HG03135 (cell line): ENCODE results near the gene AGPAT2.
"Not testable (repeated sequence)": the region's sequence is repeated elsewhere in the genome, so short reads cannot be mapped to it uniquely, and the experiment has no call there.

Experiments used
- ATAC-seq: cut with Tn5 transposase; IDR thresholded peaks from one replicate; pipeline ENCODE4 v1.9.1; 2021; ENCODE audit warnings: mild to moderate bottlenecking, moderate library complexity; ENCODE audit not compliant: unreplicated experiment

Gene AGPAT2

DNA sequence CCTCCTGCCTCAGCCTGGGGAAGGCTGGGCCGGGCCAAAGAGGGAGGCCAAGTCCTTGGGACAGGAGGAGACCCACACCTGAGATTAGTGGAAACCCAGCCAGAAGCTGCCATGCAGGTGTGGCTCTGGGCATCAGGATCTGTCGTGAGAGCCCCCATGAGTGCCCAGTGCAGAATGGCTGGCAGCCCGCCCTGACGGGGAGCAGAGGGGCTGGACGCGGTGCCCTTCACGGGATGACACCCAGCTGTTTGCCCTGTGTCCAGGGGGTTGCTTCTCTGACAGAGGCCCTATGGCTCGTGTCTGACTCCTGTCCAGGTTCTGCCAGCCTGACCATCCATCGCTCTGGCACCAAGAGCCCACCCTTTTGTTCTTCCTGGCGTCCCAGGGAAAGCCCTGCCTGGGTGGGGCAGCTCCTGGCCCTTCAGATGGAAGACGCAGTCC is 33.7 kb upstream of the AGPAT2 start:
- ATAC-seq: no peak

DNA sequence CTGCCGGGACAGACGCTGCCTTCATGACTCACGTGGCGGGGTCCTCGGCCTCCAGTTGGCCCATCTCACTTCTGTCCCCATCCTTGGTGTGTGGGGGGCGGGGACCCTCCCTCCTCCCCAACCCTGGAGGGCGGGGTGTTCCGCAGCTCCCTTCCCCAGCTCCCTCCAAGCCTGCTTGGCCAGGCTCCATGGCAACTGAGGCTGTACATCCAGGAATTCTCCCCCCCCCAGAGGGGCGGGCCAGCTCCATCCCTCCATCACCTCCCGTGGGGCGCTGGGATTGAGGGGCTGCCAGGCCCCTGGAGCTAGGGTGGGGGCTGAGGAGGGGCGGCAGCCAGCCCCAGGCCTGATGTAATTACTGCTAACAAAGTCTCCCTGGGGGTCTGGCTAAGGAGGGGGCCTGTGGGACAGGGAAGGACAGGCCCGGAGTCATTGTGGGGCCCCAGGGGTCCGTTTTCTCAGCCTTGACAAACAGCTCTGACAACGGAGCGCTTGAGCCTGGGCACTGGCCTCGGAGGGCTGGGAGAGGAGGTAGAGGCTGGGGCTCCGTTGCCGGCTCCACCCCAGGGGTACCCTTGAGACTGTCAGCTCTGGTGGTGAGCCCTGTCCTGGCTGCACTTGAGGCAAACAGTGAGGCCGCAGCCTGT is 33.1 kb upstream of the AGPAT2 start:
- no peak for ATAC-seq

DNA sequence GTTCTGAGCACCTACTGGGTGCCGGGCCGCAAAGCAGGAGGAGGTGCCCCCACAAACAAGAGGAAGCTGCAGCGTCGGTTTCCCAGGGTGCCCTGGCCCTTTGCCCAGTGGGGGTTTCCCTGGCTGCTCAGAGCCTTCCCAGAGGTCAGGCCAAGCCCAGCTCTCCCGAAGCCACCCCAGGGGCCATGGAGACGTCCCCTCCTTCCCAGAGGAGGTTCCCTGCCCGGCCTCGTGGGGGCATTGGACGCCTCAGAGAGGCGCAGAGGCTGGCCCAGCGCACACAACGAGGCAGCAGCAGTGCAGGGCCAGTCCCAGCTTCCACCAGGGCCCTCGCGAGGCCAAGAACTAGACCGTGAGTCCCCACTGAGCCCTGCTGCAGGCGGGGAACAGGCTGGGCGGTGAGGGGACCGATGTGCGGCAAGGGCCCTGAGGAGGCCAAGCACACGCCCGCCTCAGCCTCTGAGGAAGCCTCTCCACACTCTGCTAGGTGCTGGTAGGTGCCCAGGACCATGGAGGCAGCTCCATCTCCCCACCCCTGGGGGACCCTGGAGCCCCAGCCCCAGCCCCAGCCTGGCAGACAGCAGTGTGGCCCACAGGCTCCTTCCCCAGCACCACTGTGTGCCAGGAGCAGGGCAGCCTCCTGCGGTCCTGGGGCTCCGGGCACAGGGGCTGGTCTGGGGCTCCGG is 32.1 kb upstream of the AGPAT2 start:
- no peak for ATAC-seq

DNA sequence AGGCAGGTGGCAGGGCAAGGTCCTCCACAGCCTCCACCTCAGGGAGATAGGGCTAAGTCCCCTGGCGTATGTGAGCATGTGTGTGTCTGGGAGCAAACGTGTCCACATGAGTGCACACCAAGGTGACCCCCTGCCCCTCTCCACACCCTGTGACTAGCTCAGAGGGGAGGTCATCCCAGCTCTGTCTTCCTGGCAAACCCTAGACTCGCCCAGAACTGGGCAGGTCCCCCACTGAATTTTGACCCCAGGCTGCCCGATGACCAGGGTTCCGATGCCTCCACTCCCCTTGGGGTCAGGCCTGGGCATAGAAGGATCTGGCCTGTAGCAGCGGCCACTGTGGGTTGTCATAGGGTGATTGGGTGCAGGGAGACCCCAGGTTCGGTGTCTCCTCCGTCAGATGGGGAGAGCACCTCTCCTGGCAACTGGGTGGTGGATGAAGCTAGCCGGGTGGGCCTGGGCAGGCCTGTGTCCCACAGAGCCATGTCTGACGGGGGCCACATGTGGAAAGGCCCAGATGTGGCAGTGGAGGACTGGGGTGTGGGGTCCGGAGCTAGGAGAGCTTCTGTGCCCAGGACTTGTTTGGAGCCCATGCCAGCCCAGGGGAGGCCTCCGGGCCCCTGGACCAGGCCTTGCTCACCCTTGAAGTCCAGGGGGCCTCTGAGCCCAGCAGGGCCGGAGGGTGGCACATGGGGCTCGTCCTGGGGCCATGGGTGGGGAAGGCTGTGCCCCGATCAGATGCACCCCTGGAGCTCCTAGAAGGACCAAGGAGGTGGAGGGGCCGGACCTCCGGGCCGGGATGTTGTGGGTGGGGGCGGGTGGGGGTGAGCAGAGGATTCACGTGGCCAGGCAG is 31.3 kb upstream of the AGPAT2 start:
- no peak for ATAC-seq

DNA sequence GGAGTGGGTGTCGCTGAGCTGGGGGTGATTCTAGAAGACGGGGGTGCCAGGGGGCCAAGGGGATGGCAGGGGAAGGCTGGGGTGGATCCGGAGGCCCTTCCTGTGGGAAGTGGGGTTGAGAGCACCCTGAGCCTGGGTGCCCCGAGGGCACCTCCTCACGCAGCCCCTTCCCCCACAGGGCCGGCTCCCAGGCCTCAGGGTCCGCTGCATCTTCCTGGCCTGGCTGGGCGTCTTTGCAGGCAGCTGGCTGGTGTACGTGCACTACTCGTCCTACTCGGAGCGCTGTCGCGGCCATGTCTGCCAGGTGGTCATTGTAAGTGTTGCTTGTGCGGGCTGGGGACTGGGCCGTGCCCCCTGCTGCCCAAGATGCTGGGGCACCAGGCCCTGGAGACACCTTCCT is 30.1 kb upstream of the AGPAT2 start:
- ATAC-seq: no peak

DNA sequence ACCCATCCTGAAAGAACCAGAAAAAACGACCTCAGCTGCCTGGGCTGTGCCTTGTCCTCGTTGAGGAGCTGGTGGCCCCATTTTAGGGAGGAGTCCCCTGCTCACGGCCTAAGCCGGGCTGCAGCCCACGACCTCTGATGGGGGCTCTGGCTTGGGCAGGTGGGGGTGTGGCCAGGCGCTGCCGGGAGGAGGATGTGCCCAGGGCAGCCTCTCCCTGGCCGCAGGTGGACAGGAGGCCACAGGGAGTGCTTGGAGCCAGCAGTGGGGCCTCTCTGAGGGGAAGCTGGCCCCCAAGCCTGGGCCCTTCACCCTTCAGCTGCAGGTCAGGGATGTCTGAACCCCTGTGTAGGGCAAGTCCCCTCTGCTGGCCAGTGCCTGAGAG is 27.6 kb upstream of the AGPAT2 start:
- no peak for ATAC-seq

DNA sequence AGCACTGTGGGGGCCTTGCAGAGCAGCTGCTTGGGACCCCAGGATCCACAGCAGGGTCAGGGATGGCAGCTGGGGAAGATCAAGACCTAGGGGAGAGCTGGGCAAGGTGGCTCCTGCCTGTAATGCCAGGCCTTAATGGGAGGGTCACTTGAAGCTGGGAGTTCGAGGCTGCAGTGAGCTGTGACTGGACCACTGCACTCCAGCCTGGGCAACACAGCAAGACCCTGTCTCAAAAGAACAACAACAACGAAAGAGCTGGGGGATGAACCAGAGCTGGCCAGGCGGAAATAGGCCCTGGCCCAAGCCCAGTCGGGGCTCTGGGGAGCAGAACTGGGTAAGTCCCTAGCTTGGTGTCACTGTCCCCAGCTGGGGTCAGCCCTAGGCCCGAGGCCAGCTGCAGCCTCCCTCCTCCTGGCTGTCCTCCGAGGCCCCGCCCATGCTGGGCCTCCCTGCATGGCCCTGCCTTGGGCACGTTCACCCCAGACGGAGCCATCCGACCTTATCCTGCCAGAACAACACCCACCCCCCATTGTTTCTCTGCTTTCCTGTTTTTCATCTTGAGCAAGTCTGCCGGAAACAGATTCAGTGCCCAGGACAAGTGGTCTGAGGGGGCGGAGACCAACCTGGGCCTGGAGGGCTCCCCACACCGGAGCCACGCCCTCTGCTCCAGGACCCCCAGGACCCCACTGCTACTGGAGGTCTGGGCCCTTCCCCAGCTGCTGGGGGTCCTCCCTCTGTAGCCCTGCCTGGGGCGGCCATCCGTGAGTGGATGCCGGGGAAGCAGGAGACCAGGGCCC is 27.0 kb upstream of the AGPAT2 start:
- no peak for ATAC-seq

DNA sequence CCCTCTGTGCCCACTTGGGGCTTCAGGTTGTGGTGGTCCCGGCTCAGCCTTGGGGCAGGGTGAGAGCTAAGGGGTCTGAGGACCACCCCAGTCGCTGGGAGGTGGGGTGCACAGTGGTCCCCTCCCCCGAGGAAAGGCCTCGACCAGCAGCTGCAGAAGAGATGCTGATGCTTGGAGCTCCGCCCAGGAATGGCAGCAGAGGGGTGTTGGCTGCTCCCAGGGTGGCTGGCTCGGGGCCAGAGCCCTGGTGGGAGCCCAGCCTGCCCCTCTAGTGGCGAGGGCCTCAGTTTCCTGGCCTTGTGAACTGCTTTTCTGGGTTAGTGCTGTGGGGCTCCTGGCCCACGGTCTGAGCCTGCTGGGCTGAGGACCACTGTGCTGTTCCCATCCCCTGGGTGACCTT is 26.3 kb upstream of the AGPAT2 start:
- no peak for ATAC-seq

DNA sequence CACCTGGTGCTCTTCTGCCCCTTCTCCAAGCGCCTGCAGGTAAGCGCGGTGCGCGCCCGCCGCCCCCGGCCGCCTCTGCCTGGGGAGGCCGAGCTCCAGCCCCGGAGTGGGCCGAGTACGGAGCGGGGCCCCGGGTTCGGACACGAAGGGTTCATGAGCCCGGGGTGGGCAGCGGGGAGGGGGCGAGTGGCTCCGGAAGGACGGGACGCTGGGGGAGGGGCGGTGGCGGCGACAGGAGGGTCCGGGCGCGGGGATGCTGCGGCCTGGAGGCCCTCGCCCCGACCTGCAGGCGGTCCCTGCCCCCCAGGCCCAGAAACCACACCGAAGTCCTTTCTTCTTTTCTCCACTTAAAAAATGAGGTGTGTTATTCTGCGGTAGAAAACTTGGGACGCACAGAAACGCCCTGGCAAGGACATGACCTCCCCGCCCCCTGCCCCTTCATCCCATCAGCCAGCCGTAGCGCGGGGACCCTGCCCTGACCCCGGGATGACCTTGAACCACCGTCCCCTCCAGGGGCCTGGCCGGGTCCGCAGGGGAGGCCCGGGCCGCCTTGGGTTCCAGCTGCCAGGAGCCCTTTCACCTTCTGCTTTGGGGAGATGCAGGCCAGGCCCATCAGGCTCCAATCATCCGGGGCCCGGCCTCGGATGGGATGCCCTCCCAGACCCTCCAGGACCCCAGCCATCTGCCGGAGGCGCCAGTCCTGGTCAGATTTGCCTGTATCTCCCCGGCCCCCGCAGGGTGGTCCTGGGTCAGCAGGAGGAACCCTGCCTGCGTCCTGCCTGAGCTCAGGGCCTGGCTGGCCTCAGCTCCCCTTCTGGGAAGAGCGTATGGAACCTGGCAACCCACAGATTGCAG is 25.7 kb upstream of the AGPAT2 start:
- no peak for ATAC-seq

DNA sequence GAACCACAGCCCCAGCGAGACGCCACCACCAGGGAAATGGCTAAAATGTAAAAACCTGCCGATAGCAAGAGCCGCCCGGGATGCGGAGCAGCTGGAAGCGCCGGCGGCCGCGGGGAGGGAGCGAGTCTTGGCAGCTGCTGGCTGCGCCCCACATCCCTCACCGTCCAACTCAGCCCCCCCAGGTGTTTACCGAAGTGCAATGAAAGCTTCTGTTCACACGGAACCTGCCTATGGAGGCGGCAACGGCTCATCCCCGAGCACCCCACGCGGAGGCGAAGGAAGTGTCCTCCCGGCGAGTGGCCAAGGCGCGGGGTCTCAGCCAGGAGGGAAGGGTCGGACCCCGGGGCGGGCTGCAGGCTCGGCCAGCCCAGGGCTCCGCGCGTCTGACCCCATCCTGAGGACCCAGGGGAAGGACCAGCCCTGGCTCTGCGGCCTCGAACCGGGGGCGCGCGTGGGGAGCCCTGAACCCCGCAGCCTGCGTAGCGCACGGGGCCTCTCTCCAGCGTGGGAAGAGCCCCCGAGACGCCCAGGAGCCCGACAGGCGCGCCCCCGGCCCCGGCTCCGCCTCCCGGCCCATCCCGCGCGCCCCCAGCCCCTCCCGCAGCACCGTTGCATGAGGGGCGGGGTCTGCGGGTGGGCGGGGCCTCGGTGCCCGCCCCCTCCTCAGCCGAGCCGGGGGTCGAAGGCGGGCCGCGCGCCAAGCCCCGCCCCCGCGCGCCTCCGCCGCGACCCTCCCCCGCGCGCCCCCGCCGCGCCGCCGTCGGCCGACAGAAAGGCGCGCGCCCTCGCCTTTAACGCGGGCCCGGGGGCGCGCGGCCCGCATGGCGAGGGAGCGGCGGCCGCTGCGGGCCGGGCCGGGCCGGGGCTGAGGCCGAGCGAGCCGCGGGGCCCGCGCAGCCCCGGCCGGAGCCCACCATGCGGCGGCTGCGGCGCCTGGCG is 24.8 kb upstream of the AGPAT2 start, which contains the start of gene DIPK1B:
TSS of gene DIPK1B (plus strand) at position 822 of the 939 bp plus-strand sequence. CDS start at position 916, 94 bp downstream.
- ATAC-seq: no peak

DNA sequence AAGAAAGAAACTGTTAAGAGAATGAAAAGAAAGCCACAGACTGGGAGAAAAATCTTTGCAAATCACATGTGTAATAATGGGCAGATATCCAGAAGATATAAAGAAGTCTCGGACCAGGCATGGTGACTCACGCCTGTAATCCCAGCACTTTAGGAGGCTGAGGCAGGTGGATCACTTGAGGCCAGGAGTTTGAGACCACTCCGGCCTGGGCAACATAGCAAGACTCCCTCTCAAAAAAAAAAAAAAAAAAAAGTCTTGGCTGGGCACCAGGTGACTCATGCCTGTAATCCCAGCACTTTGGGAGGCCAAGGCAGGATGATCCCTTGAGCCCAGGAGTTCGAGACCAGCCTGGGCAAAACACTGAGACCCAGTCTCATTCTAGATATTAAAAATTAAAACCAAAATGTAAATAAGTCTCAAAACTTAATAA is 24.0 kb upstream of the AGPAT2 start:
- not testable (repeated sequence) for ATAC-seq

DNA sequence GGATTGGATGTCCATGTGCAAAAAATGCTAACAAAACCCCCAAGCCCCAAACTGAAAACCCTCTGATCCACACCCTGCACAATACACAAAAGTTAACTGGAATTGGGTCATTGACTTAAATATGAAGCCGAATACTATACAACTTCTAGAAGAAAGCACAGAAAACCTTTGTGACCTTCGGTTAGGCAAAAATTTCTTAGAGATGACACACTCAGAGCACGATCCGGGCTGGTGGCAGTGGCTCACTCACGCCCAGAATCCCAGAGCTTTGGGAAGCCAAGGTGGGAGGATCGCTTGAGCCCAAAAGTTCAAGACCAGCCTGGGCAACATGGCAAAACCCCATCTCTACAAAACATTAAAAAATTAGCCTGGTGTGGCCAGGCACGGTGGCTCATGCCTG is 23.3 kb upstream of the AGPAT2 start:
- no peak for ATAC-seq

DNA sequence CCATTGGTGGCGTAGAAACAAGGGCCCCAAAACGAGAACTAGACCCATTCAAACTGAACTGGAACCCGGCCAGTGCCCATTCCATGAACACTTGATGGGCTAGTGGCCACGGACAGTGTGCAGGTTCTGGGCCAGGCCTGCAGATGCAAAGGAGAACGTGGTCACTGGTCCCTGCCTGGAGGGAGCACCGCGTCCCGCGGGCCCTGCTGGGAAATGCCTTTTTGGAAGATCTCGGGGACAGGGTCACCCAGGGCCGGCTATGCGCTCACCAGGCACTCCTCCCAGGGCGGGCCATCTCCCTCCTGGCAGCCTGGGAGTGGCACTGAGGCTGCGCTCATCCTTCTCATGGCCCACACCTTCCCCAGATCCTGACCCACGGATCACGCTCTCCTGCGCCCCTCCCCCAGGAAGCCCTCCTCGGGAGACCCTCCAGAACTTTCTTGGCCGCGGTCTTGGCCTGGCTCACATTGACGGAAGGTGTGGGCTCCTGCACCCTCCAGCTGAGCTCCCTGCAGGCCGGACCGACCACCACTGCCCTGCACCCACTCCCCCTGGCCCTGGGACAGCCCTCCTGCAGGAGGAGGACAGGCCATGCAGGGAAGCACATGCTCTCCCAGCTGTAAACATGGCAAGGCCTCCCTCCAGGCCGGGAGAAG is 22.3 kb upstream of the AGPAT2 start:
- no peak for ATAC-seq

DNA sequence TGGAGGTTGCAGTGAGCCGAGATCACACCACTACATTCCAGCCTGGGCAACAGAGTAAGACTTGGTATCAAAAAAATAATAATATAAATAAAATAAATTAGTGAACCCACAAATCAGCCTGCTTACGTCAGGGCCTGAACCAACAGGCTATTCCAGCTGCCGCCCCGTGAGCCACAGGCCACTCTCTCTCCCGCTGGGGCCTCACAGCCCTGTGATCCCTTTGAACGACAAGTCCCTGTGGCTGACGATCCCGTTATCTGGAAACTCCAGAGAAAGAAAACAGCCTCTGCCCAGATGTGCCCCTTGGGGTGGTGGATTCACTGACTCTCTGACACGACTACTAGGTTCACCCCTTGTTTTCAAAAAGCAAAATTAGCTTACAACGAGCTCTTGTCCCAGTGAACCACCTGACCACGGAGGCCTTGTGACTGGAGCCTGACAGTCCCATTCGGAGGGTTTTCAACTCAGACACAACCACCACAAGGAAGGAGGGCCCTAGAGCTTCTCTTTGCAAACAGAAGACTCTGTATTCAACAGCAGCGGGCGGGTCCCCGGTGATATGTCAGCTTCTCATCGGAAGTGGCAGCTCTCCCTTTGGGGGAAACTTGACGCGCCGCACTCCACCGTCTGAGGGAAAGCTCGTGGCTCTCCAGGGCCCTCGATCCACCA is 20.7 kb upstream of the AGPAT2 start:
- no peak for ATAC-seq

DNA sequence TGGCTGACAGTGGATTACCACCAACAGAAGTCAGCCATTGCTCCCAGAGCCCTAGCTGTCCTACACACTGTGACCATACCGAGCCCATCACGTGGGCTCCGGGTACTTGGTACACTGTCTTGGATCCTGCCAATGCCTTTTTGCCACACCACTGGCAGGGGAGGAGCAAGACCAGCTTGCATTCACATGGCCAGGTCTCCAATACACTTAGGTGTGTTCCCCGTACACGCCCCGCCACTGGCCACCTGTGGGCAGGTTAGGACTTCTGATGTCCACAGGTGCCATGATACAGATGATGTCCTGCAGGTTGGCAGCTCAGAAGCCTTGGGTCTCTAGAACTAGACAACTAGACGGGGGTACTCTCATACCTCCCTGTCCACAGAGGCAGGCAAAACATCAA is 19.8 kb upstream of the AGPAT2 start:
- no peak for ATAC-seq

DNA sequence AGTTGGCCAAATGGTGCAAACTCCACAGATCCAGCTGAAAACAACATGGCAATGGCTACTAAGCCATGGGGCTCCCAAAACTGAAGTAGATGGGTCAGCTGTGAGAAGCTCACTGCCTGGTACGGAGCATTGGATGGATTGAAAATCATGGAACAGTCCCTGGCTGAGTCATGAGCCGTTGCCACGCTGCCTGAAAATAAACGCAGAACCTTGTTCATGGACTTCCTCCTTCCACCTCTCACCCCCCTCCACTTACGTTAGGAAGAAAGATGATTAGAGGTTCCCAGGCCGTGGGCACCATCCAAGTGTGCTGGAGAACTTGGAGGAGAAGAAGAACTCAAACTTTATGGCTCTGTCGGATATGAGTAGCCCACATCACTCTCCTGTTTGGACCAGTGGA is 18.3 kb upstream of the AGPAT2 start:
- ATAC-seq: no peak

DNA sequence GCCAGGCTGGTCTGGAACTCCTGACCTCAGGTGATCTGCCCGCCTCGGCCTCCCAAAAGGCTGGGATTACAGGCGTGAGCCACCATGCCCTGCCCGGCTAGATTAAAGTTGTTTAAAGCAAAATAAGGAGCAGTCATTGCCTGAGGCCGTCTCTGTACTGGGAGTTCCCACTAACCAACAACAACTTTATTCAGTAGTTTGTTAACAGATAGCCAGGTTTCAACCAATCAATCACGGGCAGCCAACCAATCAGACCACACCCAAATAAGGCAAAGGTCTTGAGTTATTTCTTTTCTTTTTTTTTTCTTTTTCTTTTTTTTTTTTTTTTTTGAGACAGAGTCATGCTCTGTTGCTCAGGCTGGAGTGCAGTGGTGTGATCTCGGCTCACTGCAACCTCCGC is 17.5 kb upstream of the AGPAT2 start:
- ATAC-seq: not testable (repeated sequence)
